ENCODE measurements around the gene BACH2.

- TF ChIP-seq CTCF (conservative IDR thresholded peaks at IDR 0.05 in 1 of 2, IDR thresholded peaks at IDR 0.05 in 1 of 2; ENCODE audit: low read depth in 1 of 2, low read length in 2 of 2) (no peak), EZH2 (IDR thresholded peaks at IDR 0.05; ENCODE audit: low read length, missing control alignments) (no peak)
Measured at GRCh38 chr6:90329386-90330077, 32.9 kb upstream of the BACH2 start.

Measured in fibroblast of lung (primary cell).